ELR (cell line): ENCODE measurements around the gene TBX20.
"Not testable (repeated sequence)": the region's sequence is repeated elsewhere in the genome, so short reads cannot be mapped to it uniquely, and the experiment has no call there.

Experiments used
- DNase-seq: peaks from one replicate; pipeline ENCODE4 v3.0.0-alpha.2; 2015; ENCODE audit warnings: low read depth

TBX20 gene

GRCh38 chr7:35255443-35256255, 1.7 kb upstream of the TBX20 start:
- no peak for DNase-seq

GRCh38 chr7:35254496-35255442, 869 bp upstream of the TBX20 start:
- no peak for DNase-seq

GRCh38 chr7:35253460-35253709, 515 bp downstream of the TBX20 start:
- DNase-seq: no peak

GRCh38 chr7:35252612-35253459, 1.1 kb downstream of the TBX20 start:
- no peak for DNase-seq

GRCh38 chr7:35251606-35252310, 2.1 kb downstream of the TBX20 start:
- no peak for DNase-seq

- no peak for DNase-seq
These were observed 3.0 kb downstream of the TBX20 start for GRCh38 chr7:35250941-35251340.

- no peak for DNase-seq
These were observed 3.4 kb downstream of the TBX20 start for GRCh38 chr7:35250452-35250851.

GRCh38 chr7:35249537-35249907, 4.4 kb downstream of the TBX20 start:
- DNase-seq: no peak

GRCh38 chr7:35248576-35249536, 5.0 kb downstream of the TBX20 start:
- no peak for DNase-seq

- DNase-seq: no peak
These were observed 7.1 kb downstream of the TBX20 start for GRCh38 chr7:35246819-35247218.

GRCh38 chr7:35241884-35242283, 12.0 kb downstream of the TBX20 start:
- DNase-seq: peak; percentile 27

- no peak for DNase-seq
These were observed 12.5 kb downstream of the TBX20 start for GRCh38 chr7:35241436-35241835.

- not testable (repeated sequence) for DNase-seq
These were observed 12.9 kb downstream of the TBX20 start for GRCh38 chr7:35241008-35241407.

GRCh38 chr7:35238456-35238855, 15.4 kb downstream of the TBX20 start:
- DNase-seq: not testable (repeated sequence)

- DNase-seq: no peak
These were observed 20.9 kb downstream of the TBX20 start for GRCh38 chr7:35232994-35233393.

- DNase-seq: not testable (repeated sequence)
These were observed 22.7 kb downstream of the TBX20 start for GRCh38 chr7:35231221-35231620.

GRCh38 chr7:35229116-35229780, 24.7 kb downstream of the TBX20 start:
- DNase-seq: not testable (repeated sequence)

GRCh38 chr7:35228496-35229051, 25.3 kb downstream of the TBX20 start:
- DNase-seq: not testable (repeated sequence)

GRCh38 chr7:35227438-35227837, 26.5 kb downstream of the TBX20 start:
- DNase-seq: peak; percentile 81

GRCh38 chr7:35222445-35222844, 31.5 kb downstream of the TBX20 start:
- DNase-seq: not testable (repeated sequence)
